Transverse colon (tissue), 4 donors: ENCODE results near the gene CPHXL. TPM values are rescaled to one million over a fixed set of nuclear protein-coding genes. Genes with fewer than 3 reads are reported as not detected.

Experiments
- DNase-seq: peaks from one replicate; pipeline ENCODE4 v3.0.0-alpha.2; 2019
- H3K27ac ChIP-seq, 4 donors: fragments of 200-600 bp; sonication (generic); 2 replicates each; pipeline ENCODE4 v1.5.1; 2016 to 2018; ENCODE audit warnings: inconsistent platforms in 4 of 4
- H3K27me3 ChIP-seq: fragments of 200-600 bp; sonication (generic); 2 replicates; pipeline ENCODE4 v1.5.1; 2017; ENCODE audit warnings: inconsistent platforms
- H3K36me3 ChIP-seq, 4 donors: fragments of 200-600 bp; sonication (generic); 2 replicates each; pipeline ENCODE4 v1.5.1; 2017 to 2019; ENCODE audit warnings: inconsistent platforms in 4 of 4
- H3K4me1 ChIP-seq, 4 donors: fragments of 200-600 bp; sonication (generic); 2 replicates each; pipeline ENCODE4 v1.5.1; 2017 to 2020; ENCODE audit warnings: inconsistent platforms in 4 of 4
- H3K4me3 ChIP-seq, 4 donors: fragments of 200-600 bp; sonication (generic); 1 replicate in 1 of 4; 2 replicates in 3 of 4; pipeline versions ENCODE4 v1.5.1 to v1.6.1; 2017 to 2019; ENCODE audit warnings: inconsistent platforms in 4 of 4
- H3K9me3 ChIP-seq, 2 donors: fragments of 200-600 bp; sonication (generic); 2 replicates each; pipeline ENCODE4 v1.5.1; 2017 to 2019; ENCODE audit warnings: inconsistent platforms in 2 of 2
- CTCF ChIP-seq, 5 experiments: fragments of 200-600 bp in 3 of 5; fragments of 450-650 bp in 2 of 5; sonication (generic) in 3 of 5; IDR thresholded peaks; 1 replicate in 2 of 5; 2 replicates in 3 of 5; pipeline ENCODE4 v1.5.1; 2016 to 2017; ENCODE audit warnings: antibody characterized with exemption in 5 of 5, inconsistent platforms in 3 of 5, mild to moderate bottlenecking in 2 of 5, moderate library complexity in 1 of 5
- EP300 ChIP-seq: sonication (generic); formaldehyde crosslinking; IDR thresholded peaks from one replicate; pipeline ENCODE4 v1.6.1; 2017; ENCODE audit warnings: antibody characterized with exemption, low read depth
- POLR2A ChIP-seq: fragments of 450-650 bp; IDR thresholded peaks from one replicate; pipeline ENCODE4 v1.6.1; 2016; ENCODE audit warnings: antibody characterized with exemption, mild to moderate bottlenecking, moderate library complexity
- POLR2AphosphoS5 ChIP-seq, 3 donors: sonication (generic); formaldehyde crosslinking; IDR thresholded peaks; one replicate each; pipeline ENCODE4 v1.6.1; 2016; ENCODE audit warnings: antibody characterized with exemption in 3 of 3
- WGBS, 2 donors: methylation state at CpG; one replicate each; pipeline ENCODE4 v1.1.5; 2018; ENCODE audit warnings: low coverage in 1 of 2; 5-methylcytosine and 5-hydroxymethylcytosine counted together
- in situ Hi-C, 4 donors: fragments of 200-750 bp; cut with MboI; loops; one replicate each; pipeline versions ENCODE4 v1.15.0 to v1.15.1; 2017; ENCODE audit warnings: low sequenced_read_pairs in 3 of 4, low pct_ligation_motif_present in 1 of 4, low pct_unique_long_range_greater_than_20kb in 1 of 4
- intact Hi-C: fragments of 100-400 bp; cut with DNase I; formaldehyde crosslinking; loops from one replicate; pipeline ENCODE4 v1.15.1; 2023; ENCODE audit warnings: low total_unique reads
- total RNA-seq, 4 donors: library from RNA; depleted of rRNA; stranded (reverse); fragments of >200 nt; gene quantifications; one replicate each; pipeline ENCODE4 v1.1.0, GENCODE V29; 2016

The CPHXL gene
- total RNA-seq, 4 donors from 2014 or later, result not detected

- intact Hi-C loops, result no loop called here
- Histone ChIP-seq H3K9me3 (no peaks in the 10 kb centered on the region), H3K36me3 (no peaks in the 10 kb centered on the region)
Observed at GRCh38 chr16:75687361-75687760, 38.9 kb downstream of the CPHXL start.

GRCh38 chr16:75682308-75682707, 44.0 kb downstream of the CPHXL start:
- H3K36me3 ChIP-seq, result no peaks in the 10 kb centered on the region
- no peaks in the 10 kb centered on the region for H3K9me3 ChIP-seq
- H3K4me1 ChIP-seq, result no peaks in the 10 kb centered on the region
- in situ Hi-C loops (no loop called here), intact Hi-C loops (no loop called here)
- H3K27me3 ChIP-seq, result no peaks in the 10 kb centered on the region
- no peak overlapping the region for H3K4me3 ChIP-seq
- DNase-seq, result no peak
- TF ChIP-seq EP300 (no peak), POLR2AphosphoS5 (IDR thresholded peaks at IDR 0.05) (no peak)
- 83 to 90% methylated on average over 11 to 14 of the region's 14 CpGs for WGBS, 2 donors
- H3K27ac ChIP-seq, result no peak overlapping the region

More at GRCh38 chr16:75687361-75687760, 38.9 kb downstream of the CPHXL start:
- H3K4me3 ChIP-seq, result no peak overlapping the region
- H3K27ac ChIP-seq, result no peak overlapping the region
- no peak for TF ChIP-seq EP300
- TF ChIP-seq POLR2A, result no peak
- no peak for TF ChIP-seq POLR2AphosphoS5 (IDR thresholded peaks at IDR 0.05)
- TF ChIP-seq CTCF (IDR thresholded peaks at IDR 0.05), result no peak
- in situ Hi-C loops, result no loop called here
- no peaks in the 10 kb centered on the region for H3K4me1 ChIP-seq
- H3K27me3 ChIP-seq, result no peaks in the 10 kb centered on the region
- DNase-seq, result no peak

GRCh38 chr16:75679366-75679765, 46.9 kb downstream of the CPHXL start:
- Histone ChIP-seq H3K4me1 (no peaks in the 10 kb centered on the region), H3K4me3 (no peak overlapping the region), H3K36me3 (no peaks in the 10 kb centered on the region), H3K27me3 (no peaks in the 10 kb centered on the region), H3K27ac (no peak overlapping the region), H3K9me3 (no peaks in the 10 kb centered on the region)
- TF ChIP-seq POLR2A (no peak), CTCF (IDR thresholded peaks at IDR 0.05) (no peak), EP300 (no peak), POLR2AphosphoS5 (IDR thresholded peaks at IDR 0.05) (no peak)
- intact Hi-C loops (no loop called here), in situ Hi-C loops (no loop called here)
- WGBS, 2 donors, result 86 to 91% methylated on average over 5 of the region's 5 CpGs
- no peak for DNase-seq

- in situ Hi-C loops (no loop called here), intact Hi-C loops (no loop called here)
- Histone ChIP-seq H3K4me3 (no peak within 1 kb of the TSS), H3K36me3 (no peaks in the 10 kb centered on the region), H3K9me3 (no peaks in the 10 kb centered on the region), H3K27me3 (no peaks in the 10 kb centered on the region), H3K27ac (no peak within 1 kb of the TSS), H3K4me1 (no peaks in the 10 kb centered on the region)
- DNase-seq, result no peak
- WGBS, 2 donors, result 94 to 96% methylated on average over 4 of the region's 4 CpGs
- no peak for TF ChIP-seq CTCF (IDR thresholded peaks at IDR 0.05)
- no peak for TF ChIP-seq POLR2A
- no peak for TF ChIP-seq EP300
- TF ChIP-seq POLR2AphosphoS5 (IDR thresholded peaks at IDR 0.05), result no peak
Observed at GRCh38 chr16:75676909-75677308, 49.4 kb downstream of the CPHXL start, which contains the start of gene CPHXL2. Gene CPHXL2, minus strand, starts transcription at chr16:75677009. Its CDS starts 10 bp downstream, at chr16:75676999.

GRCh38 chr16:75667503-75667902, 58.8 kb downstream of the CPHXL start:
- TF ChIP-seq EP300, result no peak
- no peak for TF ChIP-seq POLR2A
- TF ChIP-seq CTCF (IDR thresholded peaks at IDR 0.05), result no peak
- TF ChIP-seq POLR2AphosphoS5 (IDR thresholded peaks at IDR 0.05), result no peak
- Histone ChIP-seq H3K27ac (no peak overlapping the region), H3K4me1 (no peaks in the 10 kb centered on the region), H3K27me3 (no peaks in the 10 kb centered on the region), H3K9me3 (no peaks in the 10 kb centered on the region), H3K4me3 (no peak overlapping the region), H3K36me3 (no peaks in the 10 kb centered on the region)
- in situ Hi-C loops (loop anchor here in 1 of 4 donors (25.0 kb wide), 1 partner anchor 95 kb away; no protein-coding TSS in a partner anchor), intact Hi-C loops (no loop called here)
- no peak for DNase-seq
